Testis (tissue), 3 donors: Measurements from ENCODE around the gene SKI. TPM values are rescaled to one million over a fixed set of nuclear protein-coding genes. Genes with fewer than 3 reads are reported as not detected.

ENCODE experiments used
- DNase-seq: peaks from one replicate; pipeline ENCODE4 v3.0.0-alpha.2; 2019
- H3K27ac ChIP-seq, 2 donors: fragments of 200-600 bp; sonication (generic); one replicate each; pipeline ENCODE4 v1.5.1; 2019
- H3K27me3 ChIP-seq: fragments of 200-600 bp; sonication (generic); one replicate; pipeline ENCODE4 v1.5.1; 2019
- H3K36me3 ChIP-seq: fragments of 200-600 bp; sonication (generic); one replicate; pipeline ENCODE4 v1.5.1; 2017; ENCODE audit warnings: low read depth; ENCODE audit errors: missing control alignments
- H3K4me1 ChIP-seq: fragments of 200-600 bp; sonication (generic); one replicate; pipeline ENCODE4 v1.5.1; 2019
- H3K4me3 ChIP-seq, 2 donors: fragments of 200-600 bp; sonication (generic); one replicate each; pipeline ENCODE4 v1.5.1; 2017 to 2019
- H3K9me3 ChIP-seq: fragments of 200-600 bp; sonication (generic); one replicate; pipeline ENCODE4 v1.5.1; 2017
- POLR2A ChIP-seq: fragments of 450-650 bp; IDR thresholded peaks from one replicate; pipeline ENCODE4 v1.6.1; 2017; ENCODE audit warnings: antibody characterized with exemption, mild to moderate bottlenecking, moderate library complexity
- WGBS, 2 donors: methylation state at CpG; one replicate each; pipeline ENCODE4 v1.1.5; 2018; 5-methylcytosine and 5-hydroxymethylcytosine counted together
- intact Hi-C: fragments of 100-400 bp; cut with DNase I; formaldehyde crosslinking; loops from one replicate; pipeline ENCODE4 v1.15.1; 2023; ENCODE audit warnings: low total_unique reads
- polyA plus RNA-seq: library from polyadenylated mRNA; stranded (reverse); fragments of 350-450 nt; fragmentation: Illumina TruSeq; extraction: RNeasy Lipid Tissue Mini Kit (QIAGEN cat#74804); gene quantifications from one replicate; pipeline ENCODE4 v1.2.3, GENCODE V29; 2014; ENCODE audit warnings: low read depth, low replicate concordance; ENCODE audit not compliant: insufficient read depth
- total RNA-seq, 2 donors: library from RNA; depleted of rRNA; stranded (reverse); fragments of >200 nt; gene quantifications; one replicate each; pipeline ENCODE4 v1.2.3, GENCODE V29; 2016
- TF ChIP-seq, protein P1 (sequence below), 3 experiments: fragments of 450-650 bp in 2 of 3; fragments of 200-600 bp in 1 of 3; sonication (generic) in 1 of 3; IDR thresholded peaks; one replicate each; pipeline ENCODE4 v1.5.1; 2016 to 2019; ENCODE audit warnings: antibody characterized with exemption in 3 of 3, mild to moderate bottlenecking in 2 of 3, moderate library complexity in 1 of 3

Gene SKI
- total and polyA plus RNA-seq, 3 donors from 2014 or later = 40.2 to 87.1 (median 85.7) TPM

DNA sequence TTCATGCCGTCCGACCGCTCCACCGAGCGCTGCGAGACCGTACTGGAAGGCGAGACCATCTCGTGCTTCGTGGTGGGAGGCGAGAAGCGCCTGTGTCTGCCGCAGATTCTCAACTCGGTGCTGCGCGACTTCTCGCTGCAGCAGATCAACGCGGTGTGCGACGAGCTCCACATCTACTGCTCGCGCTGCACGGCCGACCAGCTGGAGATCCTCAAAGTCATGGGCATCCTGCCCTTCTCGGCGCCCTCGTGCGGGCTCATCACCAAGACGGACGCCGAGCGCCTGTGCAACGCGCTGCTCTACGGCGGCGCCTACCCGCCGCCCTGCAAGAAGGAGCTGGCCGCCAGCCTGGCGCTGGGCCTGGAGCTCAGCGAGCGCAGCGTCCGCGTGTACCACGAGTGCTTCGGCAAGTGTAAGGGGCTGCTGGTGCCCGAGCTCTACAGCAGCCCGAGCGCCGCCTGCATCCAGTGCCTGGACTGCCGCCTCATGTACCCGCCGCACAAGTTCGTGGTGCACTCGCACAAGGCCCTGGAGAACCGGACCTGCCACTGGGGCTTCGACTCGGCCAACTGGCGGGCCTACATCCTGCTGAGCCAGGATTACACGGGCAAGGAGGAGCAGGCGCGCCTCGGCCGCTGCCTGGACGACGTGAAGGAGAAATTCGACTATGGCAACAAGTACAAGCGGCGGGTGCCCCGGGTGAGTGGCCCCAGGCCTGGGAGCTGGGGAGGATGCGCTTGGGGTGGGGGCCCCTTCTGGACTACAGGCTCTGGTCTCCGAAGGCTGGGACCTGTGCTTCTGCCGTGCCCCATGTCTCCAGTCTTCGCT lies 1.1 kb downstream of the SKI start:
- no peaks in the 10 kb centered on the region for H3K36me3 ChIP-seq
- 0 to 2% methylated on average over 14 to 61 of the region's 77 CpGs for WGBS, 2 donors
- H3K9me3 ChIP-seq = no peaks in the 10 kb centered on the region
- H3K4me3 ChIP-seq = peak overlapping the region; percentile 56 to 57
- intact Hi-C loops = no loop called here
- DNase-seq = peak; percentile 72
- TF ChIP-seq, protein P1, sequence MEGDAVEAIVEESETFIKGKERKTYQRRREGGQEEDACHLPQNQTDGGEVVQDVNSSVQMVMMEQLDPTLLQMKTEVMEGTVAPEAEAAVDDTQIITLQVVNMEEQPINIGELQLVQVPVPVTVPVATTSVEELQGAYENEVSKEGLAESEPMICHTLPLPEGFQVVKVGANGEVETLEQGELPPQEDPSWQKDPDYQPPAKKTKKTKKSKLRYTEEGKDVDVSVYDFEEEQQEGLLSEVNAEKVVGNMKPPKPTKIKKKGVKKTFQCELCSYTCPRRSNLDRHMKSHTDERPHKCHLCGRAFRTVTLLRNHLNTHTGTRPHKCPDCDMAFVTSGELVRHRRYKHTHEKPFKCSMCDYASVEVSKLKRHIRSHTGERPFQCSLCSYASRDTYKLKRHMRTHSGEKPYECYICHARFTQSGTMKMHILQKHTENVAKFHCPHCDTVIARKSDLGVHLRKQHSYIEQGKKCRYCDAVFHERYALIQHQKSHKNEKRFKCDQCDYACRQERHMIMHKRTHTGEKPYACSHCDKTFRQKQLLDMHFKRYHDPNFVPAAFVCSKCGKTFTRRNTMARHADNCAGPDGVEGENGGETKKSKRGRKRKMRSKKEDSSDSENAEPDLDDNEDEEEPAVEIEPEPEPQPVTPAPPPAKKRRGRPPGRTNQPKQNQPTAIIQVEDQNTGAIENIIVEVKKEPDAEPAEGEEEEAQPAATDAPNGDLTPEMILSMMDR (IDR thresholded peaks at IDR 0.05) = no peak
- no peak for TF ChIP-seq POLR2A
- peaks cover 53% of the 10 kb centered on the region for H3K4me1 ChIP-seq
- no peaks in the 10 kb centered on the region for H3K27me3 ChIP-seq
- peak overlapping the region; percentile 81 to 91 for H3K27ac ChIP-seq

DNA sequence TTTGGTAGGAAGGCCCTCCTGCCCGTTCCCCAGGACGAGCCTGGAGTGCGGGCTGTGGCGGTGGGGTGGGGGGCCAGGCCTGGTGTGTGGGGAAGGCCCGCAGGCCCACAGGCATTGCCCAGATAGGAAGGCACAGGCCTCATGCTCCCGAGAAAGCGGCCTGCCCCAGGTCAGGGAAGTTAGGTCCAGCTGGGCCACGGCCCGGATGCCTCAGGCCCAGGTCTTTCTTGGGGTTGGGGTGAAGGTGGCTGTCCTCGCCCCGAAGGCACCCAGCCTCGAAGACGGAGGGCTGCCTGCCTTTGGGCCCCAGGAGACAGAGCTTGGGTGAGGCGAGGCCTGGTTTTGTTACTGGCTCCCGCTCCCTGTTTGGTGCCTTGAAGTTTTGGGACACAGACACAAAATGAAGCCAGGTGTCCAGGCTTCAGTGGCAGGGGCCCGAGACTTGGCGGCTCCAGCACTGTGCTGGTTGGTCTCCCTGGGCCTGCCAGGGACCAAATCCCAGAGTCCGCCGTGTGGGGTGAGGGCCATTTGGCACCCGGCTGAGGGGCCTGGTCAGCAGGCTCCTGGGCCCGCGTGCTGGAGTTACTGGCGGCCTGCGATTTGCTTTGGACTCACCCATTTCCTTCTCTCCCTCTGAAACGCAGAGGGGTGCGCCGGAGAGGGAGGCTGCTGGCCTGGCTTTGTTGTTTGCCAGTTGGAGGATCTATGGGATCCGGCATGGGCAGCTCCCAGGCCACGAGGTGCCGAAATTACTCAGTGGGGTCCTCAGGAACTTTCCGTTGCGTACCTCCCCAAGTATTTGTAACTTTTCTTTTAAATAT lies 2.0 kb downstream of the SKI start:
- H3K27me3 ChIP-seq = no peaks in the 10 kb centered on the region
- 9 to 13% methylated on average over 8 to 31 of the region's 32 CpGs for WGBS, 2 donors
- no peaks in the 10 kb centered on the region for H3K36me3 ChIP-seq
- intact Hi-C loops = loop anchor here (5.0 kb wide), 1 partner anchor 77 kb away; no protein-coding TSS in a partner anchor
- no peak for TF ChIP-seq POLR2A
- TF ChIP-seq, protein P1 (IDR thresholded peaks at IDR 0.05) = no peak
- DNase-seq = peak; percentile 62
- peak overlapping the region; percentile 81 to 91 for H3K27ac ChIP-seq
- H3K9me3 ChIP-seq = no peaks in the 10 kb centered on the region
- peaks cover 60% of the 10 kb centered on the region for H3K4me1 ChIP-seq
- peak overlapping the region; percentile 56 to 57 for H3K4me3 ChIP-seq

DNA sequence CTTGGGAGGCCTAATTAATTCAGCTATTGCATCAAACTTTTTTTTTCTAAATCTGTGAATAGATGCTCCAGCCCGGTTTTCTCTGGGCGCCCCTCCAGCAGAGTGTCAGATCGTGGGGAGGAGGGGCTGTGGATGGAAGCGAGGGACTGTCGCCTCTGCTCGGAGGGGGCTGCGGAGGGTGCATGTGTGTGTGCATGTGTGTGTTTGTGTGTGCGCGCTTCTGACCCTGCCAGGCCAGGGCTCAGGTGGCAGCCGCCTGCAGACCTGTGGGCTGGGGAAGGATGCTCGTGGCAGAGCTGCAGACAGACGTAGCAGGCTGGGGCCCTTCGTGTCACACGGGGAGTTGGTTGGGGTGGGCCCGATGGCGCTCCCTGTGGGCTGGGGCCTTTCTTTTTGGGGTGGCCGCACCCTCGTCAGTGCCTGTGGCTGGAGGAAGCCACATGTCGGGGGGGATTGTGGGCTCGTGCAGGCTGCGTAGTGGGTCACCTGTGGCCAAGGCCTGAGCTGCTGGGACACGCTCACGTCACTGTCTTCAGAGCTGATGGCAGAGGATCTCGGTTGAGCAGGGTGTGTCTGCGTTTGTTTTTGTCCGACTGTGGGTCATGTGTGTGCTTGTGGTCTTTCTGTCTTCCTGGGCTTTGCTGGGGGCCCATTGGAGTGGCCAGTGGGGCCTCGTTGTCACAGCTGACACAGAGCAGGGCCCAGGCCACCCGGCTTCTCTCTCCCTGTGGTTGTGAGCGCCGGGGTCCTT lies 2.8 kb downstream of the SKI start:
- H3K27ac ChIP-seq = peak overlapping the region; percentile 81 to 91
- peak; percentile 60 for DNase-seq

More for the DNA sequence above, 2.8 kb downstream of the SKI start:
- TF ChIP-seq, protein P1 (IDR thresholded peaks at IDR 0.05) = no peak
- no peak for TF ChIP-seq POLR2A
- no peaks in the 10 kb centered on the region for H3K36me3 ChIP-seq
- peak overlapping the region; percentile 56 to 57 for H3K4me3 ChIP-seq
- WGBS, 2 donors = 34 to 35% methylated on average over 8 to 30 of the region's 30 CpGs
- intact Hi-C loops = loop anchor here (5.0 kb wide), 1 partner anchor 76 kb away; no protein-coding TSS in a partner anchor
- peaks cover 67% of the 10 kb centered on the region for H3K4me1 ChIP-seq
- H3K9me3 ChIP-seq = no peaks in the 10 kb centered on the region
- H3K27me3 ChIP-seq = no peaks in the 10 kb centered on the region
